Prostate gland (tissue), 2 donors: Measurements from ENCODE around the gene OR1I1. TPM values are rescaled to one million over a fixed set of nuclear protein-coding genes. Genes with fewer than 3 reads are reported as not detected.
A peak's percentile ranks its signal among the peaks of the same experiment; 100 is the strongest.

ENCODE experiments used
- DNase-seq: peaks from one replicate; pipeline ENCODE4 v3.0.0-alpha.2; 2019; ENCODE audit warnings: low spot score
- H3K27ac ChIP-seq, 2 donors: fragments of 200-600 bp; sonication (generic); 2 replicates each; pipeline ENCODE4 v1.5.1; 2017 to 2019
- H3K27me3 ChIP-seq: fragments of 200-600 bp; sonication (generic); replicated peaks from 2 replicates; pipeline ENCODE4 v1.5.1; 2019; ENCODE audit not compliant: insufficient read depth
- H3K36me3 ChIP-seq, 2 donors: fragments of 200-600 bp; sonication (generic); 1 replicate in 1 of 2; 2 replicates in 1 of 2; pipeline versions ENCODE4 v1.5.1 to v1.8.1; 2017 to 2019
- H3K4me1 ChIP-seq: fragments of 200-600 bp; sonication (generic); replicated peaks from 2 replicates; pipeline ENCODE4 v1.5.1; 2019
- H3K4me3 ChIP-seq, 2 donors: fragments of 200-600 bp; sonication (generic); 2 replicates each; pipeline ENCODE4 v1.5.1; 2017 to 2019
- H3K9me3 ChIP-seq: fragments of 200-600 bp; sonication (generic); 2 replicates; pipeline ENCODE4 v1.5.1; 2017
- POLR2A ChIP-seq: fragments of 450-650 bp; IDR thresholded peaks from one replicate; pipeline ENCODE4 v1.6.1; 2016; ENCODE audit warnings: antibody characterized with exemption, mild to moderate bottlenecking
- POLR2AphosphoS5 ChIP-seq: sonication (generic); formaldehyde crosslinking; IDR thresholded peaks from one replicate; pipeline ENCODE4 v1.6.1; 2017; ENCODE audit warnings: antibody characterized with exemption
- WGBS: methylation state at CpG from one replicate; pipeline ENCODE4 v1.1.5; 2018; 5-methylcytosine and 5-hydroxymethylcytosine counted together
- intact Hi-C: fragments of 100-400 bp; cut with DNase I; formaldehyde crosslinking; loops from one replicate; pipeline ENCODE4 v1.14.2; 2022
- total RNA-seq, 2 donors: library from RNA; depleted of rRNA; stranded (reverse); fragments of >200 nt; gene quantifications; one replicate each; pipeline ENCODE4 v1.1.0, GENCODE V29; 2016
- TF ChIP-seq, protein P1 (sequence below), 4 experiments: fragments of 200-600 bp in 2 of 4; fragments of 450-650 bp in 2 of 4; sonication (generic) in 2 of 4; IDR thresholded peaks; 1 replicate in 3 of 4; 2 replicates in 1 of 4; pipeline ENCODE4 v1.5.1; 2016 to 2019; ENCODE audit warnings: antibody characterized with exemption in 4 of 4, mild to moderate bottlenecking in 2 of 4, moderate library complexity in 2 of 4

OR1I1 gene
- total RNA-seq, 2 donors from 2014 or later: not detected

DNA sequence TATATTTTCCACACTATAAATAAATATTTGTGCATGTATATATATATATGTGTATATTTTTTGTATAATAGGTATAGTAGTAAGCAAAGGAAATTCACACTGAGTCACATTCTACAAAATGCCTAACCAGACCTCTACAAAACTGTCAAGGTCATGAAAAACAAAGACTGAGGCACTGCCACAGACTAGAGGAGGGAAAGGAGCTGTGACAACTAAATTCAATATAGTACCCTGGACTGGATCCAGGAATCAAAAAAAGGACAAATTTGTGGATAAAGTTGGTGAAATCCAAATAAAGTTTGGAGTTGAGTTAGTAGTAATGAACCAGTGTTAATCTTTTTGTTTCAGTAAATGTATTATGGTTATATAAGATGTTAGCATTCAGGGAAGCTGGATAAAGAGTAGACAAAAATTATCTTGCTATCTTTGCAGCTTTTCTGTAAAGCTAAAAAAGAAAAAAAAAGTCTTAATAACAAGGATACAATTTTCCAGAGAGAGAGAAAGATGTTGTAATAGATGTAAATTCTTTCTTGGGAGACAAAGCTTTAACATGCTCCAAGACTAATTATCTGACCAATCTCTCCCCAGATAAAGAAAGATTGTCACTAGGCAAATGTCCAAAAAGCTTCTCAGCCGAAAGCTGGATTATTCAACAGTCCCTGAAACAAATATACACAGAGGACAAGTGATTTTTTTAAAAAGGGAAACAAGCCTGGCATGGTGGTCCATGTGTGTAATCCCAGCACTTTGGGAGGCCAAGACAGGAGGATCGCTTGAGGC is 44.3 kb downstream of the OR1I1 start:
- no peaks in the 10 kb centered on the region for H3K4me1 ChIP-seq
- DNase-seq: no peak
- H3K4me3 ChIP-seq: peak overlapping the region; percentile 64 to 83
- H3K27me3 ChIP-seq: no peaks in the 10 kb centered on the region
- TF ChIP-seq, protein P1, sequence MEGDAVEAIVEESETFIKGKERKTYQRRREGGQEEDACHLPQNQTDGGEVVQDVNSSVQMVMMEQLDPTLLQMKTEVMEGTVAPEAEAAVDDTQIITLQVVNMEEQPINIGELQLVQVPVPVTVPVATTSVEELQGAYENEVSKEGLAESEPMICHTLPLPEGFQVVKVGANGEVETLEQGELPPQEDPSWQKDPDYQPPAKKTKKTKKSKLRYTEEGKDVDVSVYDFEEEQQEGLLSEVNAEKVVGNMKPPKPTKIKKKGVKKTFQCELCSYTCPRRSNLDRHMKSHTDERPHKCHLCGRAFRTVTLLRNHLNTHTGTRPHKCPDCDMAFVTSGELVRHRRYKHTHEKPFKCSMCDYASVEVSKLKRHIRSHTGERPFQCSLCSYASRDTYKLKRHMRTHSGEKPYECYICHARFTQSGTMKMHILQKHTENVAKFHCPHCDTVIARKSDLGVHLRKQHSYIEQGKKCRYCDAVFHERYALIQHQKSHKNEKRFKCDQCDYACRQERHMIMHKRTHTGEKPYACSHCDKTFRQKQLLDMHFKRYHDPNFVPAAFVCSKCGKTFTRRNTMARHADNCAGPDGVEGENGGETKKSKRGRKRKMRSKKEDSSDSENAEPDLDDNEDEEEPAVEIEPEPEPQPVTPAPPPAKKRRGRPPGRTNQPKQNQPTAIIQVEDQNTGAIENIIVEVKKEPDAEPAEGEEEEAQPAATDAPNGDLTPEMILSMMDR (IDR thresholded peaks at IDR 0.05): no peak
- TF ChIP-seq POLR2AphosphoS5 (no peak), POLR2A (no peak)
- no peaks in the 10 kb centered on the region for H3K9me3 ChIP-seq
- peak overlapping the region in 1 of 2 donors; percentile 84 for H3K27ac ChIP-seq
- no peaks in the 10 kb centered on the region for H3K36me3 ChIP-seq
- 34% methylated on average over 2 of the region's 2 CpGs for WGBS
- intact Hi-C loops: no loop called here

DNA sequence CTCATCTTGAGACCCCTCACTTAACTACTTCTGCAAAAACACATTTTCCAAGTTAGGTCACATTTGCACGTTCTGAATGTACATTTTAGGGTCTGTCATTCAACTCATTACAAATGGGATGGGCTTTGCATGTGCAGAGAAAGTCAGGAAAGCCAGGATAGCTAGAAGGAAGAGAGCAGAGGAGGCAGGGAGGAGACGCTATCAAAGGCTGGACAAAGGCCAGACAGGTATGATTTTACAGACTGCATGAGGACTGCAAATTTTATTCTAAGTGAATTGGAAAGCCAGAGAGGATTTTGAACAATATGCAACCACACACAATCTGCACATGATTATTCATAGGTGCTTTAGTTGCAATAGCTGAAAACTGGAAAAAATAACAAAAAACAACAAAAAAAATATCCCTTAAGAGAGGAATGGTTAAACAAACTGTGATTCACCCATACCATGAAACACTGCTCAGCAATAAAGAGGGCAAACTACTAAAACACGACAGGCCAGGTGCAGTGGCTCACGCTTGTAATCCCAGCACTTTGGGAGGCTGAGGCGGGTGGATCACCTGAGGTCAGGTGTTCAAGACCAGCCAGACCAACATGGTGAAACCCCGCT is 46.3 kb downstream of the OR1I1 start:
- Histone ChIP-seq H3K27ac (no peak overlapping the region), H3K9me3 (no peaks in the 10 kb centered on the region), H3K4me1 (no peaks in the 10 kb centered on the region), H3K36me3 (no peaks in the 10 kb centered on the region), H3K4me3 (no peak overlapping the region), H3K27me3 (no peaks in the 10 kb centered on the region)
- TF ChIP-seq, protein P1 (IDR thresholded peaks at IDR 0.05): no peak
- TF ChIP-seq POLR2AphosphoS5 (no peak), POLR2A (no peak)
- DNase-seq: no peak
- intact Hi-C loops: no loop called here
- 60% methylated on average over 6 of the region's 6 CpGs for WGBS

DNA sequence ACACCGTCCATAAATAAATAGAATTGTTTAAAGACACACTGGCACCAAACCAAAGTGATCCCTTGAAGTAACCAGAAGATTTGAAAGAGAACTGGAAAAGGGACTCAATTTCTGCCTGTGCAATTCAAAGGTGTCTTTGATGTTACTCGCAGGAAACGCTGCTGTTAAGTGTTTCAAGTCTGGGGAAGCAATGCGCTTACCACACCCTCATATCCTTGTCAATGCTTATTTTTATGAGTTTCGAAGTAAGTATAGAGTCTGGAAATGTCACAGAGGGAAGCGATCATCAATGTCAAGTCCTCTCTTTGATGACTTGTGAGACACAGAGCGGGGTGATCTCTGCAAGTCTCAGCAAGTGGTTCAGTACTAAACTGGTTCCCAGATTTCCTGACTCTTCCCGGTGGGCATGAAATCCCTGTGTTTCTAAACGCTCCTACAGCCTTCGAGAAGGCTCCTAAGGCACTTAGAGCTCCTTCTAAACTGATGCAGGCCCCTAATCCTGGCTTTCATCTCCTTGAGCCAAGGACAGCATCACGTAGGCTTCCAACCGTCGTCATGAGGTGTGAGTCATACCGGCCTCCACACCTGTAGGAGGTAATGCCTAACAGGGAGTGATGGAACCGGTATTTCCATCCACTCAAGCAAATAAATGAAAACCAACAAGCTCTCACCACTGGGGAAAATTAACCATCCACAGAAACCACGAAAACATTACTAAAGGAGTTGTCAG is 48.0 kb downstream of the OR1I1 start:
- Histone ChIP-seq H3K27ac (no peak overlapping the region), H3K9me3 (no peaks in the 10 kb centered on the region), H3K4me3 (no peak overlapping the region), H3K36me3 (no peaks in the 10 kb centered on the region), H3K4me1 (no peaks in the 10 kb centered on the region), H3K27me3 (no peaks in the 10 kb centered on the region)
- TF ChIP-seq POLR2AphosphoS5 (peak; percentile 21), POLR2A (no peak)
- TF ChIP-seq, protein P1 (IDR thresholded peaks at IDR 0.05): peak in 1 of 4 experiments; percentile 20
- DNase-seq: peak; percentile 48
- intact Hi-C loops: no loop called here
- 35% methylated on average over 16 of the region's 16 CpGs for WGBS

DNA sequence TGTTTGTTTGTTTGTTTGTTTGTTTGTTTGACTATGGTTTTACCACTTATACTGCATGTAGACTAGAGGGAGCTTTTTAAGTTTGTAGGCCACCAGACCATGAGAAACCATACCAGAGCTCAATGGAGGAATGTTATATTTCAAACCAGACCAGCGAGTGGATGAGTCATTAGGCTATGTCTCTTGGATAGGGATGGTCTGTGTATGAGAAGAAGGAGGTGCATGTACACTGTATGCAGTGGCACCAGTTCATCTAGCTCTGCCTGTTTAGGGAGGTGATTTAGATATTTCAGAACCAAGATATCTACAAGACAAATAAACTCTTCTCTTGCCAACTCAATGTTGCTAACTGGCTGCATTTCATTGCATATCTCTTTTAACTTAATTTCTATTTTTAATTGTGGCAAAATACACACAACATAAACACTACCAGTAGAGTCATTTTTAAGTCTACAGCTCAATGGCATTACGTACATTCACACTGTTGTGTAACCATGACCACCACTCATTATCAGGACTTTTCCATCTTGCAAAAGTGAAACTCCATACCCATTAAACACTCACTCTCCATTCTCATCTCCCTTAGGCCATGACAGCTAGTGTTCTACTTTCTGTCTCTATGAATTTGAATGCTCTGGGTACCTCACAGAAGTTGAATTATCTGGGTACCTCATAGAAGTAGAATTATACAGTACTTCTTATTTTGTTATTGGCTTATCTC is 54.4 kb downstream of the OR1I1 start:
- H3K9me3 ChIP-seq: no peaks in the 10 kb centered on the region
- DNase-seq: peak; percentile 52
- H3K36me3 ChIP-seq: no peaks in the 10 kb centered on the region
- intact Hi-C loops: no loop called here
- no peak overlapping the region for H3K27ac ChIP-seq
- H3K27me3 ChIP-seq: no peaks in the 10 kb centered on the region
- no peaks in the 10 kb centered on the region for H3K4me1 ChIP-seq
- TF ChIP-seq POLR2AphosphoS5: peak; percentile 50
- no peak for TF ChIP-seq POLR2A
- H3K4me3 ChIP-seq: no peak overlapping the region
- 42% methylated on average over 2 of the region's 2 CpGs for WGBS

DNA sequence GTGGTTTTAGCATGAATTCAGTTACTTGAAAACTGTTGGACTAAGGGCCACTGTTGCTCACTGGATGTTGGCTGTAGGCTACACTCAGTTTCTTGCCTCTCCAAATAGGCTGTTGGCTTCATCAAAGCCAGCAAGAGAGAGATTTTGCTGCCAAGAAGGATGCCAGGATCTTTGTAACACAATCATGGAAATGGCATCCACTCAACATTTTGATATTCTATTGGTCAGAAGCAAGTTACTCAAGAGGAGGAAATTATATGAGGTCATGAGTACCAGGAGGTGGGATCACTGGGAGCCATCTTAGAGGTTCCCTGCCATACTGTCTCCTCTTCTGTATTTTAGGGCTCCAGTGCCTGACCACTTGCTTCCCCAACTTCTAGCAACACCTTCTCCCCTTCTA is 55.8 kb downstream of the OR1I1 start:
- DNase-seq: no peak
- Histone ChIP-seq H3K9me3 (no peaks in the 10 kb centered on the region), H3K4me3 (no peak overlapping the region), H3K27ac (no peak overlapping the region), H3K27me3 (no peaks in the 10 kb centered on the region), H3K4me1 (no peaks in the 10 kb centered on the region), H3K36me3 (no peaks in the 10 kb centered on the region)
- no peak for TF ChIP-seq POLR2A
- TF ChIP-seq, protein P1 (IDR thresholded peaks at IDR 0.05): no peak
- no peak for TF ChIP-seq POLR2AphosphoS5
- intact Hi-C loops: no loop called here
